NK-92 (cell line): ENCODE measurements around the gene C1QTNF12.
"Not testable (repeated sequence)": the region's sequence is repeated elsewhere in the genome, so short reads cannot be mapped to it uniquely, and the experiment has no call there.

Source experiments
- DNase-seq: peaks from one replicate; lab custom pipeline; 2025; ENCODE audit not compliant: unreplicated experiment; lab: John Stamatoyannopoulos, UW

The C1QTNF12 gene

GRCh38 chr1:1259951-1260600 lies 13.6 kb upstream of the C1QTNF12 start:
- DNase-seq = no peak

GRCh38 chr1:1259540-1259939 lies 13.0 kb upstream of the C1QTNF12 start:
- DNase-seq = no peak

- DNase-seq = no peak
These were observed 12.6 kb upstream of the C1QTNF12 start for GRCh38 chr1:1259119-1259488.

GRCh38 chr1:1256956-1257871 lies 10.7 kb upstream of the C1QTNF12 start:
- DNase-seq = no peak

DNA sequence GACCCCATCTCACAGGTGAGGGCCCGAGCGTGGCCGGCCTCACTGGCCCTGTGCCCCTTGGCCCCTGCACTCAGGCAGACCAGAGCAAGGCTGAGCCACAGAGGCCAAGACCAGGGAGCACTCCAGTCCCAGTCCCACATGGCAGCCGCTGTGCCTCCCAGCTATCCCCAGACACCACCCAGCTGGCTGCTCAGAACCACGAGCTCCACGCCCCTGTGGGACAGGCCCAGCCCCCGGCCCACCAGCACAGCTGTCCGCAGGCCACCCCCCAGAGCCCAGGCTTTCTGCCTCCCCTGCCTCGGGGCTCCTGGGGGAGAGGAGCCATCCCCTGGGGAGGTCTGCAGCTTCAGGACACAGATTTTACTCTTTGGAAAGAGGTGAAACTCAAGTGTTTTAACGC lies 9.1 kb upstream of the C1QTNF12 start:
- DNase-seq = no peak

DNA sequence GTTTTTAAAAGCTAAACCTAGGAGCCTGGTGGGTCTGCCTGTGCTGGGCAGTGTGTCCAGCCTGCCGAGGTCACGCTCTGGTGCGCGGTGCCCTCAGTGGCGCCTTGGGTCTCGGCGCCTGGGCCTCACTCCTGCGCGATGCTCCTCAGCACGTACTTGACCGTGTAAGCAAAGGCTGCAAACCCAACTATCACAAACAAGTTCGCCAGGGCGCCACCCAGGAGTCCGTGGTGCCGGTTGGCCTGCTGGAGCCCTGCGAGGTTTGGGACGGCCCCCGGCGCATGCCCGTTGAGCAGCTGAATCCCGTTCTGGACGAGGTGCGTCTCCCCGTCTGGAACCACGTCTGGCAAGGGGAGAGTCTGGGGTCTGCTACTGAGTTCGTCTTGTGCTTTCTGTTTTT lies 8.6 kb upstream of the C1QTNF12 start:
- DNase-seq = no peak

DNA sequence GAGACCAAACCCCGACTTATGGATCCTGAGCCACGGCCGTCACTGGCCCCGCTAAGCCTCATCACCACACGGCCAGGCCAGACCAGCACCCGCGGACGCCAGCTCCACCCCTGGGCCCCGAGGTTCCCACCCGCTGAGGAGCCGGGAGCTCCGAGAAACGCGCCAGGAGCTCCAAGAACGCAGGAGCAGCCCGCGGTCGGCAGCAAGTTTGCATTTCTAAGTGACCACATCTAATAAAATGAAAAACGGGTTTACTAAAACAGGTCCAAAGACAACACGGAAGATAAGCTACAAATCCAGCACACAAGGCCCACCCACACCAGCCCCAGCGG lies 8.1 kb upstream of the C1QTNF12 start:
- DNase-seq = no peak

DNA sequence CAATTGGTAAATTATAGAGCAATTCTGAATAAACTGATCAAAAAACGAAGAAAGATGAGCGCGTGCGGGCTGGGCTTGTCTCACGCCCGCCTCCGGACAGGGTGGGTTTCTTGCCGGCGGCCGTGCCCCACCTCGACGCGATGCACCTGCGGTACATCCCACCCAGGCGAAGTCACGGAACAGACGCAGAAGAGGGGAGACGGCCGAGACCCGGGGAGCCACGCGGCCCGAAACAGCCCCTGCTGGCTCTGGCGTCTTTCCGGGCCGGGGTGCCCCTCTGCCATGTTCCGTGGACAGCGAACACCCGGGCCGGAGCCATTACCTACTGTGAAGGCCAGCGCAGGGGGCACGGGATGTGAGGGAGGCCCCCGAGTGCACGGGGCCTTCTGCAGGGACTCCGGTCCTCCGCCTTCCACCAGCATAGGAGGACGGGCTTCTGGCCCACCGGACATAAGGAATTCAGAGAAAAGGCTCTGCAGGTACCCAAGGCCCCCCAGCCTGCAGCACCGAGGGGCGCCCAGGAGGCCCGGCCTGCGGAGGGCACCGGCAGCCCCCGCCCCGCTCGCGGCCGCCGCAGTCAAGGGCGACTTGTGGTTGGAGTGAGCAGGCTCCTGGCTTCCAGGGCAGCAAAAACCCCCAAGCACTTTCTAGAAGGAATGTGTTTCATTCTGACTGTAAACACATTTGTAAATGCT lies 7.6 kb upstream of the C1QTNF12 start:
- DNase-seq = no peak

DNA sequence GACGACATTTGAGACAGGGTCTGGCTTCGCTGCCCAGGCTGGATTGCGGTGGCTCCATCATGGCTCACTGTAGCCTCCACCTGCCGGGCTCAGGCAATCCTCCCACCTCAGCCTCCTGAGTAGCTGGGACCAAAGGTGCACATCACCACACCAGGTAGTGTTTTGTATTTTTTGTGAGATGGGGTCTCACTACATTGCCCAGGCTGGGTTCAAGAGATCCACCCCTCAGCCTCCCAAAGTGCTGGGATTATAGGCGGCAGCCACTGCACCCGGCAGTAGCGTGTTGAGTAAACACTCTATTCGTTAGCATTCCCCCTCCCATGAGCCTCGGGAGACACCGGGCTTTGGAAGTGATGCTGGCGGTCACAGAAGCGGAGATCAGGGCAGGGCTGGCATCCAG lies 6.8 kb upstream of the C1QTNF12 start:
- DNase-seq = no peak

DNA sequence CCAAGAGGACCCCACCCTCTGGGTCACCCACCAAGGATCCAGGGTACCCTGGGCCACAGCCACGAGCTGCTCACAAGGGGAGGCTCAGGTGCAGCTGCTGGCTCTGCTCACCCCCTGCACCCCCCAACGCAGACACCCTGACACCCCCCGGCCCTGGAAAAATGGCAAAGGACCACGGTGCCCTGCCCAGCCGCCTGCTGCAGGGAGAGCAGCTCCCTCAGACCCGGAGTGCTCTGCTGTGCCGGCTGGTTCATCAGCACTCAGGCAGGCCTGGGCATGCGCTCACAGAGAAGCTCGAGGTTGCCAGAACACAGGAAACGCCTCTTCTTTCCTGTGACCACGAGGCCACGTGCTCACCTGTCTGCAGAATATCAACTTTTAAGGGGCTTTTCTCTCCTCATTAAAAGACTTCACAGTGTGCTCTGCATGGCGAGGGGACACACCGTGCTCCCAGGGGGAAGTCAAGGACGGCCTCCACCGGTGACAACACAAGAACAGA lies 4.3 kb upstream of the C1QTNF12 start:
- no peak for DNase-seq

GRCh38 chr1:1248009-1248913 lies 1.7 kb upstream of the C1QTNF12 start:
- DNase-seq = not testable (repeated sequence)

GRCh38 chr1:1247341-1247913 lies 905 bp upstream of the C1QTNF12 start:
- DNase-seq = no peak

- DNase-seq = no peak
These were observed 525 bp downstream of the C1QTNF12 start for GRCh38 chr1:1245817-1246576.

DNA sequence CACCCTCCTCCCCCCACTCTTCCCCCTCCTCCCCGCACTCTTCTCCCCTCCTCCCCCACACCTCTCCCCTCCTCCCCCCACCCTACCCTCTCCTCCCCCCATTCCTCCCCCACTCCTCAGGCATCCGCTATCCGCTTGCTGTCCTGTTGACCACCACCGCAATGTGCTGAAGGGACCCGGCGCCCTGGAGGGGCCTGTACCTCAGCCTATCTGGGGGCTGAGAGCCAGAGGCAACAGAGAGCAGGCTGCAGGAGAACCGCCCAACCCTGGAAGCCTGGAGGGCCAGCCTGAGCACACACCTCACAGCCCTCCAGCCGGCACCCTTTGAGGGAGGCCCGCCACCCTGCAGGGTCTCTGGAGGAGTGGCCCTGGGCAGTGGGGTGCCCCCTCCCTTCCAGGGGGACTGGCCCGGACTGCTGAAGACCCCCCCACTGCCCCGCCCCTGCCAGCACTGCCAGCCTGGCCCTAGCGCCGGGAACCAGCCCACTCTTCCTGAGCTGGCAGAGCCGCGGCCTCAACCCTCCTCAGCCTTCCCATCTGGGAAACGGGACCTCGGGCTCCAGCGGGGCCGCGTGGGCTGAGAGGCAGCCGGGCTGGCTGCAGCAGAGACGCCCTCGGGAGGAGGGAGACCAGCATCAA lies 1.2 kb downstream of the C1QTNF12 start:
- DNase-seq = no peak

GRCh38 chr1:1244192-1244811 lies 2.2 kb downstream of the C1QTNF12 start:
- DNase-seq = no peak

DNA sequence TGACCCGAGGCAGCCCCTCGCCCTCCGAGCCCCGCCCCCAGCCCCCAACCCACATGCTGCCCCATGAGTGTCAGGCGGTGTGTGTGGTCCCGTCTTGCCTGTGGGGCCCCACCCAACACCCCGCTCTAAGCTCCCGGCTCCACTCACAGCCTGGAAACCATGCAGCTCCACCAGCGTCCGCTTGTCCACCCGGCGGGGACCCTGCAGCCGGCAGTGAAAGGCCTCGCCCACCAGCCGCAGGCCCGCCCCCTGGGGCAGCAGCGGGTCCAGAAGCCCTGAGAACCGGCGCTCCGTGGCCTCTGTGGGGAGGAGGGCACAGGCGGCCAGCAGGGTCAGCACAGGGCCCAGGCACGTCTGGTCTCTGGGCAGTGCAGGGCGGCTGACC lies 2.7 kb downstream of the C1QTNF12 start:
- no peak for DNase-seq

DNA sequence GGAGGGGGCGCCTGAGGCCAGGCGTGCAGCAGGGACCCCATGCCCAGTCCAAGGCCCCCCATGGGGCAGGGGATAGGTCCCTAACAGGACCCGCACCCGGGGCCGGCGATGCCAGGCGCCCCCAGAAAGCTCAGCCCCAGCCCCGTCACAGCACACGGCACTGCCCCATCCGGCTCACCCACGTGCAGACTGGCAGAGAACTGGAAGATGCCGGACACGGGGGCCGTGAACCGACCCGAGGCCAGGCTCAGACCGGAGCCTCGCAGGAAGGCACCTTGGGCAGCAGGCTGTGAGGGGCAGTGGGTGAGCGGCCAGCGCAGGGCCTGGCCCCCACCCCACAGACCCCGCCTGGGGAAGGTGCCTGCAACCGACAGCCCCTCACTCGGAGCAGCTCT lies 3.3 kb downstream of the C1QTNF12 start:
- DNase-seq = no peak

DNA sequence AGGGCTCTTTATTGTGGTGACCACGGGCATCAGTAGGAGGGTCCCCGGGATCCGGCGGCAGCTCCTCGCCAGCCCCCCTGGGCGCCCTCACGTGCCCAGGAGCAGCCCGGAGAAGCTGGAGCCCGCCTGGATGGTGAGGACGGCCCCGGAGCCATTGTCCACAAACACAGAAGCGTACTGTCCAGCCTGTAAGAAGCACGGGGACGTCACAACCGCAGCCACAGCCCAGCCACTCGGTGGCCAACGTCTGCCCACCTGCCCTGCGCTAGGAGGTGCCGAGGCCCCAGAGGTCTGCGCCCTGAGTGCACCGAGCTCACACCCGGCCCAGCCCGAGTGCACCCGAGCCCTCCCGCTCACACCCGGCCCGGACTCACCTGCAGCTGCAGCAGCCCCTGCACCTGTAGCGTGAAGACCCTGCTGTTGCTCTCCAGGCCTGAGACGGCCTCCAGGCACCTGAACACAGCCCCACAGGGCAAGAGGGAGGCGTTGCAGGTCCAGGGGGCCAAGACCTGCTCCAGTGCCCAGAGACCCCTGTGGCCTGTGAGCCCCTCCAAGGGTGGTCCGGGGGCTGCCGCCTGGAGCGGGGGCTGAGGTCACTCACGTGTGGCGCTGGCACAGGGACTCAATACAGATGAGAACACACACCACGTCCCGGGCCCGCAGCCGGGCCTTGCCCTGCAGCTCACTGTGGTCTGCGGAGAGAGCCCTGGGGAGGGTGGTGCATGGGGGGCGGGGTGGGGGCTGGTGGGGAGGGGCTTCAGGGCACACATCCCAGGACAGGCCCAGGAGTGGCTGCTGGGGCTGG lies 3.9 kb downstream of the C1QTNF12 start:
- no peak for DNase-seq
